Stimulated activated CD8-positive, alpha-beta memory T cell treated with anti-CD3 and anti-CD28 coated beads, Interleukin-12 subunit alpha, Interleukin-12 subunit beta, amount 100 ng/mL, for 4 hours (primary cell): ENCODE data around the gene SPARCL1.
"Not testable (repeated sequence)": the region's sequence is repeated elsewhere in the genome, so short reads cannot be mapped to it uniquely, and the experiment has no call there.

ENCODE experiments used
- DNase-seq: peaks from one replicate; pipeline ENCODE4 v3.0.0-alpha.2; 2020; ENCODE audit warnings: low read depth

SPARCL1 gene

GRCh38 chr4:87446375-87446774 lies 82.8 kb downstream of the SPARCL1 start:
- DNase-seq, result not testable (repeated sequence)

- DNase-seq, result no peak
Observed at GRCh38 chr4:87445964-87446363, 83.2 kb downstream of the SPARCL1 start.

- no peak for DNase-seq
Observed at GRCh38 chr4:87444741-87445140, 84.4 kb downstream of the SPARCL1 start.

- DNase-seq, result no peak
Observed at GRCh38 chr4:87442889-87443288, 86.3 kb downstream of the SPARCL1 start.

- DNase-seq, result no peak
Observed at GRCh38 chr4:87433342-87433741, 95.8 kb downstream of the SPARCL1 start.

GRCh38 chr4:87430038-87430437 lies 99.1 kb downstream of the SPARCL1 start:
- no peak for DNase-seq

- no peak for DNase-seq
Observed at GRCh38 chr4:87428979-87429378, 100.2 kb downstream of the SPARCL1 start.

- DNase-seq, result no peak
Observed at GRCh38 chr4:87427518-87427868, 101.7 kb downstream of the SPARCL1 start.

- no peak for DNase-seq
Observed at GRCh38 chr4:87426865-87427517, 102.2 kb downstream of the SPARCL1 start.

- DNase-seq, result no peak
Observed at GRCh38 chr4:87425711-87426110, 103.5 kb downstream of the SPARCL1 start.

- not testable (repeated sequence) for DNase-seq
Observed at GRCh38 chr4:87424099-87424543, 105.1 kb downstream of the SPARCL1 start.
